Thoracic aorta (tissue), 2 donors: Measurements from ENCODE around the gene RAMAC. TPM values are rescaled to one million over a fixed set of nuclear protein-coding genes. Genes with fewer than 3 reads are reported as not detected.
"Not testable (repeated sequence)": the region's sequence is repeated elsewhere in the genome, so short reads cannot be mapped to it uniquely, and the experiment has no call there.

Experiments
- ATAC-seq: fragments of 150-250 bp; one replicate; pipeline ENCODE4 v1.8.0; 2017; ENCODE audit warnings: low read depth; ENCODE audit not compliant: insufficient number of reproducible peaks, low FRiP score
- DNase-seq: peaks from one replicate; pipeline ENCODE4 v3.0.0-alpha.2; 2020; ENCODE audit warnings: low spot score
- H3K27ac ChIP-seq, 2 donors: fragments of 200-600 bp; sonication (generic); 1 replicate in 1 of 2; 2 replicates in 1 of 2; pipeline ENCODE4 v1.5.1; 2016; ENCODE audit warnings: mild to moderate bottlenecking in 2 of 2, moderate library complexity in 2 of 2
- H3K27me3 ChIP-seq: fragments of 200-600 bp; sonication (generic); replicated peaks from 2 replicates; pipeline ENCODE4 v1.6.0; 2016; ENCODE audit warnings: mild to moderate bottlenecking; ENCODE audit not compliant: insufficient read depth
- H3K36me3 ChIP-seq: fragments of 200-600 bp; sonication (generic); one replicate; pipeline ENCODE4 v1.5.1; 2016
- H3K4me1 ChIP-seq, 2 donors: fragments of 200-600 bp; sonication (generic); 1 replicate in 1 of 2; 2 replicates in 1 of 2; pipeline versions ENCODE4 v1.5.1 to v1.6.0; 2016; ENCODE audit warnings: low read depth in 2 of 2, mild to moderate bottlenecking in 1 of 2; ENCODE audit not compliant: control insufficient read depth in 1 of 2
- H3K4me3 ChIP-seq: fragments of 200-600 bp; sonication (generic); 2 replicates; pipeline ENCODE4 v1.5.1; 2016; ENCODE audit warnings: mild to moderate bottlenecking
- H3K9me3 ChIP-seq: fragments of 200-600 bp; sonication (generic); 2 replicates; pipeline ENCODE4 v1.5.1; 2016
- total RNA-seq, 2 donors: library from RNA; depleted of rRNA; stranded (reverse); fragments of >200 nt; gene quantifications; one replicate each; pipeline versions ENCODE4 v1.1.0 to v1.2.3, GENCODE V29; 2016
- TF ChIP-seq, protein P1 (sequence below): fragments of 200-600 bp; sonication (generic); IDR thresholded peaks from one replicate; pipeline ENCODE4 v1.5.1; 2019; ENCODE audit warnings: antibody characterized with exemption

The RAMAC gene
- total RNA-seq, 2 donors from 2014 or later = 15.1 to 15.6 TPM

DNA sequence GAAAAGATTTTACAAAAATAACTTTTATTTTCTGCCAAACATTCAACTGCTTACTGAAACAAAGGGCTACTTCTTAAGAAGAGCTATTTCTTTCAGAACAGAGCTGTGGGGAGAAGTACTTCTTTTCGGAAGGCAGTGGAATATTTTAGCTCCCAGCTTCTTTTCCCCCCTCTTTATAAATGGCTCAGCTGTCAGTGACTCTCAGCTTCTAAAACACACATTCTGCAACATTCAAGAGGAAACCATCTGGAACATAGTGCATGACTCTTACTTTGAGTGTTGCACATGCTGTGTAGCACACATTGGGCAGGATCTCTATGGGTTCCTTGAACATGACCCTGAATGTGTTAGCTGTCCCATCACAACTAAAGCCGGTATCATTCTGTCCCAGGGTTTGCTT lies 32.4 kb downstream of the RAMAC start:
- Histone ChIP-seq H3K27ac (no peak overlapping the region), H3K9me3 (no peaks in the 10 kb centered on the region), H3K4me3 (no peak overlapping the region), H3K36me3 (peaks cover 9% of the 10 kb centered on the region), H3K4me1 (no peaks in the 10 kb centered on the region), H3K27me3 (no peaks in the 10 kb centered on the region)
- ATAC-seq = no peak
- TF ChIP-seq, protein P1, sequence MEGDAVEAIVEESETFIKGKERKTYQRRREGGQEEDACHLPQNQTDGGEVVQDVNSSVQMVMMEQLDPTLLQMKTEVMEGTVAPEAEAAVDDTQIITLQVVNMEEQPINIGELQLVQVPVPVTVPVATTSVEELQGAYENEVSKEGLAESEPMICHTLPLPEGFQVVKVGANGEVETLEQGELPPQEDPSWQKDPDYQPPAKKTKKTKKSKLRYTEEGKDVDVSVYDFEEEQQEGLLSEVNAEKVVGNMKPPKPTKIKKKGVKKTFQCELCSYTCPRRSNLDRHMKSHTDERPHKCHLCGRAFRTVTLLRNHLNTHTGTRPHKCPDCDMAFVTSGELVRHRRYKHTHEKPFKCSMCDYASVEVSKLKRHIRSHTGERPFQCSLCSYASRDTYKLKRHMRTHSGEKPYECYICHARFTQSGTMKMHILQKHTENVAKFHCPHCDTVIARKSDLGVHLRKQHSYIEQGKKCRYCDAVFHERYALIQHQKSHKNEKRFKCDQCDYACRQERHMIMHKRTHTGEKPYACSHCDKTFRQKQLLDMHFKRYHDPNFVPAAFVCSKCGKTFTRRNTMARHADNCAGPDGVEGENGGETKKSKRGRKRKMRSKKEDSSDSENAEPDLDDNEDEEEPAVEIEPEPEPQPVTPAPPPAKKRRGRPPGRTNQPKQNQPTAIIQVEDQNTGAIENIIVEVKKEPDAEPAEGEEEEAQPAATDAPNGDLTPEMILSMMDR = no peak
- DNase-seq = no peak

DNA sequence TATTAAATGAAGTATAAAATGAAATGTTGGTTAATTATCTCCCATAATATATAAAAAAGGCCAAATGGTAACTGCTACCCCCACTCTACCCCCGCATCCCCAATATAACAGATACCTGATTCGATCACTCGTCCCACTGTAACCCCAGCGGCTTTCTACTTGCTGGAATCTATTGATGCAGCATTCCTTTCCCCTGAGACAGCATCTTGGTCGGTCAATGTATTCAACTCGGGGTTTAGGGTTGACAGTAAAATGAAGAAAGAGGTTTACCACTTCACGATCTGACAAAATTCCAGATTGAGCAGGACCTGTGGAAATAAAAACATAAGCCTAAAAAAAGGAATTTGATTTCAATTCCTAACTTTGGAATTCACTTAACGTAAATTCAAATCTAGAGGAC lies 44.0 kb downstream of the RAMAC start:
- no peak overlapping the region for H3K4me3 ChIP-seq
- H3K27ac ChIP-seq = no peak overlapping the region
- ATAC-seq (no peak), DNase-seq (no peak)
- TF ChIP-seq, protein P1 = no peak
- H3K4me1 ChIP-seq = no peaks in the 10 kb centered on the region
- H3K9me3 ChIP-seq = no peaks in the 10 kb centered on the region
- peaks cover 18% of the 10 kb centered on the region for H3K36me3 ChIP-seq
- no peaks in the 10 kb centered on the region for H3K27me3 ChIP-seq

DNA sequence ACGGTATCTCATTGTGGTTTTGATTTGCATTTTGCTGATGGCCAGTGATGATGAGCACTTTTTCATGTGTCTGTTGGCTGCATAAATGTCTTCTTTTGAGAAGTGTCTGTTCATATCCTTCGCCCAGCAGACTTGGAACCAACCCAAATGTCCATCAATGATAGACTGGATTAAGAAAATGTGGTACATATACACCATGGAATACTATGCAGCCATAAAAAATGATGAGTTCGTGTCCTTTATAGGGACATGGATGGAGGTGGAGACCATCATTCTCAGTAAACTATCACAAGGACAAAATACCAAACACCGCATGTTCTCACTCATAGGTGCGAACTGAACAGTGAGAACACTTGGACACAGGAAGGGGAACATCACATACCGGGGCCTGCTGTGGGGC lies 45.2 kb downstream of the RAMAC start:
- DNase-seq, H3K4me3 ChIP-seq, ATAC-seq, H3K4me1 ChIP-seq, H3K9me3 ChIP-seq, H3K27ac ChIP-seq, H3K27me3 ChIP-seq: not testable (repeated sequence)
- H3K36me3 ChIP-seq = peaks cover 18% of the 10 kb centered on the region

DNA sequence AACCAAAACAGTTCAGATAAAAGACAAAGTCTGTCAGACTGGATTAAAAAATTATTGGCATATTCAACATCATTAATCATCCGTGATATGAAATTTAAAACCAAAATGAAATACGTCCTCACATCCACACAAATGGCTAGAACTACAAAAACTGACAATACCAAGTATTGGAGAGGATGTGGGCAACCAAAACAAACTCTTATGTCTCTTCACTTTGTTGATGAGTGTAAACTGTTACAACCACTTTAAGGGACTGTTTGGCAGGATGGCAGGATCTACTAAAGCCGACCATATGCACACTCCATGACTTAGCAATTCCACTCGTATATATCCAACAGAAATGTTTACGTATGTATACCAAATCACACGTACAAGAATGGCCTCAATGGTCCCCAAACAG lies 50.2 kb downstream of the RAMAC start:
- ATAC-seq = no peak
- H3K9me3 ChIP-seq = no peaks in the 10 kb centered on the region
- H3K27me3 ChIP-seq = no peaks in the 10 kb centered on the region
- peaks cover 0 to 5% of the 10 kb centered on the region in 2 donors for H3K4me1 ChIP-seq
- H3K4me3 ChIP-seq = no peak overlapping the region
- no peak for DNase-seq
- TF ChIP-seq, protein P1 = no peak
- H3K27ac ChIP-seq = no peak overlapping the region
- peaks cover 23% of the 10 kb centered on the region for H3K36me3 ChIP-seq

DNA sequence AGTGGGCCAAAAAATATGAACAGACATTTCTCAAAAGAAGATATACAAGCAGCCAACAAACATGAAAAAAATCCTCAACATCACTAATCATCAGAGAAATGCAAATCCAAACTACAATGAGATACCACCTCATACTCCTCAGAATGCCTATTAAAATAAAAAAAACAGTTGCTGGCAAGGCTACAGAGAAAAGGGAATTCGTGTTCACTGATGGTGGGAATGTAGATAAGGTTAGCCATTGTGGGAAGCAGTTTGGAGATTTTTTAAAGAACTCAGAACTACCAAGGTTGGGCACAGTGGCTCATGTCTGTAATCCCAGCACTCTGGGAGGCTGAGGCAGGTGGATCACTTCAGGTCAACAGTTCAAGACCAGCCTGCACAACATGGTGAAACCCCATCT lies 53.2 kb downstream of the RAMAC start:
- H3K9me3 ChIP-seq = no peaks in the 10 kb centered on the region
- no peak overlapping the region for H3K4me3 ChIP-seq
- H3K27ac ChIP-seq = no peak overlapping the region
- no peak for ATAC-seq
- DNase-seq = no peak
- H3K27me3 ChIP-seq = no peaks in the 10 kb centered on the region
- H3K4me1 ChIP-seq = peaks cover 0 to 5% of the 10 kb centered on the region in 2 donors
- TF ChIP-seq, protein P1 = no peak
- peaks cover 18% of the 10 kb centered on the region for H3K36me3 ChIP-seq

Other genes starting within 250 kb of the RAMAC start
- not detected for gene FSD2, start 180.1 kb upstream of the RAMAC start, total RNA-seq
- 1 to 10 TPM; 8.1 to 9.9 TPM for gene WHAMM, start 176.6 kb upstream of the RAMAC start, total RNA-seq
- gene HOMER2, start 33.5 kb upstream of the RAMAC start, total RNA-seq = 1 to 10 TPM; 1.8 to 4.9 TPM
- gene C15orf40, start 25.4 kb downstream of the RAMAC start, total RNA-seq = 10 to 100 TPM; 10.2 to 16.7 TPM
- 10 to 100 TPM; 62.3 to 73.4 TPM for gene BTBD1, start 81.0 kb downstream of the RAMAC start, total RNA-seq
- gene TM6SF1, start 121.4 kb downstream of the RAMAC start, total RNA-seq = 10 to 100 TPM in 1 of 2 donors, 1 to 10 TPM in 1; 9.1 to 11.0 TPM
- gene HDGFL3, start 221.6 kb downstream of the RAMAC start, total RNA-seq = 100 to 1,000 TPM in 1 of 2 donors, 10 to 100 TPM in 1; 19.6 to 118 TPM